HG02938 (cell line): ENCODE results near the gene POLH.
"Not testable (repeated sequence)": the region's sequence is repeated elsewhere in the genome, so short reads cannot be mapped to it uniquely, and the experiment has no call there.

Source experiments
- ATAC-seq: cut with Tn5 transposase; IDR thresholded peaks from one replicate; pipeline ENCODE4 v1.9.1; 2021; ENCODE audit warnings: mild to moderate bottlenecking, moderate library complexity; ENCODE audit not compliant: unreplicated experiment

The POLH gene

DNA sequence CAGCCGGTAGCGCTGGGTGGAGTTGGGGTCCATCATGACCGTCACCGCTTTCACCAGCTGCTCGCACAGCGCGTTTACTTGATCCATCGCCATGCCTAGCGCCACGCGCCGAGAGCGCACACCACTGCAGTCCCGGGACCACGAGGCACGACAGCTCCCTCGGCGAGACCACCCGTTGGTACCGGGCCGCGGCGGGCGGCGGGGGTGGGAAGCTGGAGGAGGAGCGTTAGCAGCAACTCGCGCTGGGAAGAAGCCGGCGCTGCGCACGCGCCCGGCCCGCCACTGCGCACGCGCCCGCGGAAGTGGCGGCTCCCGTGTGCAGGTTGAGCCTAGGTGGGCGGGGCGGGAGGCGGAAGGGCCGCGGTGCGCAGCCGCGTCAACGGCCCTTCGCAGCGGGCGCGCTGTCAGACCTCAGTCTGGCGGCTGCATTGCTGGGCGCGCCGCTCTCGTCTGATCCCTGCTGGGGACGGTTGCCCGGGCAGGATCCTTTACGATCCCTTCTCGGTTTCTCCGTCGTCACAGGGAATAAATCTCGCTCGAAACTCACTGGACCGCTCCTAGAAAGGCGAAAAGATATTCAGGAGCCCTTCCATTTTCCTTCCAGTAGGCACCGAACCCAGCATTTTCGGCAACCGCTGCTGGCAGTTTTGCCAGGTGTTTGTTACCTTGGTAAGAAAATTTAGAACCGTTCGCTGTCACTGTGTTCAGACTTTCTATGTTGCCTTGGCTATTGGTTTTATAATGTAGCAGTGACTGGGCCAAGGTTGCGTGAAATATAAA, at the start of gene POLH, which contains the start of gene XPO5:
Gene POLH (plus strand): TSS at position 414 of the 780 bp plus-strand sequence. CDS start 6,135 bp downstream, outside the sequence.
Gene XPO5 (minus strand): TSS at position 267 of the 780 bp plus-strand sequence. CDS start 174 bp downstream, at position 93.
- peak; percentile 71 for ATAC-seq

DNA sequence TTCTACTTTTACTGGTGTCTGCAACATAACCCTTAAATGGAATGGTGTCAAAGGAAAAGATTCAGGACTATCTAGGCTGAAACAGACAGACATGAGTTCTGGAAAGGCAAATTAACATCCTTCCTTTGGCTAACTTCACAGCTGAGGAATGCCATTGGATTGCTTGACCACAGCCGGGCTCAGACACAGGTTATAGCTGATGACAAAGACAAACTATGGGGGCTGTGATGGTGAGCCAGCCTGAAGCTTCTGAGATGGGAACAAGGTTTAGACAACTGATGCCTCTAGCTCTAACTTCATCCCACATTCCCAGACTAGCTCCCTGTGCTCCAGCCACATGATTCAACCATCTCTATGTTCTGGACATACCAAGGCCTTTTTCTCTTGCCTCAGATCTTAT, 43.8 kb upstream of the POLH start:
- ATAC-seq: no peak

DNA sequence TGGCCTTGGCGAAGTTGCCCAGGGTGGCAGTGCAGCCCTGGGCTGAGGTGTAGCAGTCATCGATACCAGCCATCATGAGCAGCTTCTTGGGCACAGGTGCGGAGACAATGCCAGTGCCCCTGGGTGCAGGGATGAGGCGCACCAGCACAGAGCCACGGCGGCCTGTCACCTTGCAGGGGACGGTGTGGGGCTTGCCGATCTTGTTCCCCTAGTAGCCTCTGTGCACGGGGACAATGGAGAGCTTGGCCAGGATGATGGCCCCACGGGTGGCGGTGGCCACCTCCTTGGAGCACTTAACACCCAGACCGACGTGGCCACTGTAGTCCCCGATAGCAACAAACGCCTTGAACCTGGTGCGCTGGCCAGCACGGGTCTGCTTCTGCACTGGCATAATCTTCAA, 37.0 kb upstream of the POLH start:
- not testable (repeated sequence) for ATAC-seq

DNA sequence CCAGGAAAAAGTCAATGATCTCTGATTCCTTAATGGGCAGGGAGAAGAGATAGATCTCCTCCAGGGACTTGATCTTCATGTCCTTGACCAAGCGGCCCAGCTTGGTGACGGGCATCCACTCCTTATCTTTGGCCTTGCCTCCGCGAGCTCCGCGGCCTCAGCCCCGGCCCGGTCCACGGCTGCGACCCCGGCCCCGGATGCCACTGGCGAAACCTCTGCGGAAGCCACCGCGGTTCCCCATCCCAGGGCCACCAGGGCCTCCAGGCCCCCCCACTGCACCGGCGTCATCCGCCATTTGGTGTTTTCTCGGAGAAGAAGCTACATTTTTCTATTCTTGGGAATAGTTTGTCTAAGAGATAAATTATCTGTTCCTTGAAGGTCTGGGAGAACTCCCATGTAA, 36.6 kb upstream of the POLH start:
- not testable (repeated sequence) for ATAC-seq

DNA sequence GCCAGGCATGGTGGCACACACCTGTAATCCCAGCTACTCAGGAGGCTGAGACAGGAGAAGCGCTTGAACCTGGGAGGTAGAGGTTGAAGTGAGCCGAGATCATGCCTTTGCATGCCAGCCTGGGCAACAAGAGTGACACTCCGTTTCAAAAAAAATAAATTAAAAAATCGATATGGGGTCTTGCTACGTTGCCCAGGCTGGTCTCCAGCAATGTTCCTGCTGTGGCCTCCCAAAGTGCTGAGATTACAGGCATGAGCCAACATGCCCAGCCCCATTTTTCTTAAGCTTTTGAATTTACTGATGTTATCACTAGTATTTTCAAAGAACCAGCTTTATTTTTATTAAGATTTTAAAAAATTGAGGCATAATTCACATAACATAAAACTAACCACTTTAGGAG, 35.5 kb upstream of the POLH start:
- no peak for ATAC-seq

DNA sequence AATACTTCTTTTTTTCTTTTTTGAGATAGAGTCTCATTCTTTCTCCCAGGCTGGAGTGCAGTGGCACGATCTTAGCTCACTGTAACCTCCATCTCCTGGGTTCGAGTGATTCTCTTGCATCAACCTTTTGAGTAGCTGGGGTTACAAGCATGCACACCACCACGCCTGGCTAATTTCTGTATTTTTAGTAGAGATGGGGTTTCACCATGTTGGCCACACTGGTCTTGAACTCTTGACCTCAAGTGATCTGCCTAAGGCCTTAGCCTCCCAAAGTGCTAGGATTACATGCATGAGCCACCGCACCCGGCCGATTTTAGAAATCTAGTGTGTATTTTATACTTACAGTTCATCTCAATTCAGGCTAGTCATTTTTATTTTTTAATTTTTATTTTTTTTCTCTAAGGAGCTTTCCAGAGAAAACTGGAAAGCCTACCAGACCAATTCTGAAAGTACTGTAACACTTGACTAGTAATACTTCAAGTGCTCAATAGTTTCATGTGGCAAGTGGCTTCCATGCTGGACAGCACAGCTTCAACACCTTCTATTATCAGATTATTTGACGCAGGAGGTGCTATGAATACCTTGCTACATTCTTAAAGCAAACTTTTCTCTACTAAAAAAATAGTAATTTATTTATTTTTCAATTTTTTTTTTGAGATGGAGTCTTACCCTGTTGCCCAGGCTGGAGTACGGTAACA, 34.1 kb upstream of the POLH start:
- no peak for ATAC-seq

DNA sequence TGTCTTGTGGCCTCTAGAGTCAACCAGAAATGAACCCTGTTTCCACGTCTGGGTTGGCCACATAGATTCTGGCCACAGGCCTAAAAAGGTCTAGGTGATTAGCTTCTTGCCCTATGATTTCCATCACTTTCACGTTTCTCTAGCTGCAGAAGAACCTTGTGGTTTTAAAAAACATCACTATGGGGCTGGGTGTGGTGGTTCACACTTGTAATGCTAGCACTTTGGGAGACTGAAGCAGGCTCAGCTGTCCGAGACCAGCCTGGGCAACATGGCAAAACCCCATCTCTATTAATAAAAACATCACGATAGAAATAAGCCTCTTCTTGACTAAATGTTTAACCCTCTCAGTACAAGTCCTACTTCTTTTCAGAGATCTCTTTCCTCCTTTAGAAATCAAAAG, 31.5 kb upstream of the POLH start:
- no peak for ATAC-seq

DNA sequence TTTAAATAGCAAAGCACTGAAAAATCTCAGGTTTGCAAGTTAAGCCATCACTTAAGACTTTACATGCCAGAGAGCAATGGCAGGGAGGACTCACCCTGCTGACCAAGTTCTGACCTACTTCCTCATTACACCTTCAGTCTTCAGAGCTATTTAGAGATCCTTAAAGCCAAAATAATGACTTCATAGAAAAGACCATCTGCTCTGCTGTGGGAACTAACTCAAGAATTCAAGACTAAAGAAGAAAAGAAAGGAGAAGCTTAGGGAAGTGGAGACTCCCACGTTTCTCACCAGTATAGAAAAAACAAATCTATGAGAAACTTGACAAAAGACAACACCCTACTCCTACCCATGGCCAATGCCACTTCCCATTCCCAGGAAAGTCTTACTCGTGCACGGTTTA, 28.8 kb upstream of the POLH start:
- ATAC-seq: no peak

DNA sequence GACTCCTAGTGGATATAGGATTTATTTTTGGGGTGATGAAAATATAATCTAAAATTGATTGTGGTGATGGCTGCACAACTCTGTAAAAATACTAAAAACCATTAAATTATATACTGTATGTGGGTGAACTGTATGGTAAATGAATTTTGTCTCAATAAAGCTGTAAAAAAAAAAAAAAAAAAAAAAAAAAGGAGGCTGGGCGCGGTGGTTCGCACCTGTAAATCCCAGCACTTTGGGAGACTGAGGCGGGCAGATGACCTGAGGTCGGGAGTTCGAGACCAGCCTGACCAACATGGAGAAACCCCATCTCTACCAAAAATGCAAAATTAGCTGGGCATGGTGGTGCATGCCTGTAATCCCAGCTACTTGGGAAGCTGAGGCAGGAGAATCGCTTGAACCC, 18.4 kb upstream of the POLH start:
- ATAC-seq: not testable (repeated sequence)

DNA sequence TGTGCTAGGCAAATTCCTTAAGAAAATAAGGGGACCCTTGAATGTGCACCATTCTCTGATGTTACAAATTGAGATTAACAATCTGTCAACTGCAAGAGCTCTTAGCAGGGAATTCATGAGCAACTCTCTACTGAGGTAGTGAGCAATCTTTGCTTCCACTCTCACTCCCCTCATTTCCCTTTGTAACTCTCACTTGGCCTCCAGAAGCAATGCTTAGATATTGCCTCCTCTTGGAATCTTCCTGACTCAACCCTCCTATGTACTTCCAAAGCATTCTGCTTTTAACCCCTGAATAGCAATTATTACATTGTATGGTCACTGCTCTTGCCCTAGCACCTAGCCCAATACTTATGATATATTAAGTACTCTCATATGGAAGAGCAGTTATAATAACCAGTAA, 16.7 kb upstream of the POLH start:
- ATAC-seq: no peak

DNA sequence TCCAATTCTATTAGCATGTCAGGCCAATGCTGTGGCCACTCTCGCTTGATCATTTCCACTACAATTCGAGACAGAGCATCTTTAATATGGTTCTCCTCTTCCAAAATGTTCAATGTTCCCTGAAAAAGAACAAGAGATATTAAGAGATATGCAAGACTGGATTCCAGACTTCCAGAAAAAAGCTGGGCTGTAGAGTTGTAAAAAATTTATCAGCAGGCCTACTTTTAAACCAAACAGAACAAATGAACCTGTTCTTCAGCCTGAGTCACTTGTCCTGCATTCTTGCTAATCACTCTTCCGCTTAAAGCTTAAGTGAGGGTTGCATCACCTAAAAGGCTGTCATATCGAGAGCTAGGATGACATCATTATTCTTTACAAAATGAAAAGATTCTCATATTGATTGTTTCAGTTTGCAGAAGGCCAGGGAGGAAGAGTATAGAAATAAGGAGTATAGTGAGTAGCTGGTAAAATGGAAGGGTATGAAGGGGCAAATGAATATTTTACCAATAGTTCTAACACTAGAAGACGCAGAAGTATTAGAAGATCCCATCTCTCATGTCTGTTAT, 5.0 kb upstream of the POLH start:
- no peak for ATAC-seq

DNA sequence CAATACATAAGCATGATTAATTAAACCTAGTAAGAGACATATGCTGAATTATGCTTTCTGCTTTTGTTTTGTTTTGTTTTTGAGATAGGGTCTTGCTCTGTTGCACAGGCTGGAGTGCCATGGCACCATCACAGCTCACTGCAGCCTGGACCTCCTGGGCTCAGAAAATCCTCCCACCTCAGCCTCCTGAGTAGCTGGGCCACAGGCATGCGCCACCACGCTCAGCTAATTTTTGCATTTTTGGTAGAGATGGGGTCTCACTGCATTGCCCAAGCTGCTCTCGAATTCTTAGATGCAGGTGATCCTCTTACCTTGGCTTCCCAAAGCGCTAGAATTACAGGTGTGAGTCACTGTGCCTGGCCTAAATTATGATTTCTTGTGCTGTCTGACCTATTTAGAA, 4.0 kb upstream of the POLH start:
- ATAC-seq: no peak

DNA sequence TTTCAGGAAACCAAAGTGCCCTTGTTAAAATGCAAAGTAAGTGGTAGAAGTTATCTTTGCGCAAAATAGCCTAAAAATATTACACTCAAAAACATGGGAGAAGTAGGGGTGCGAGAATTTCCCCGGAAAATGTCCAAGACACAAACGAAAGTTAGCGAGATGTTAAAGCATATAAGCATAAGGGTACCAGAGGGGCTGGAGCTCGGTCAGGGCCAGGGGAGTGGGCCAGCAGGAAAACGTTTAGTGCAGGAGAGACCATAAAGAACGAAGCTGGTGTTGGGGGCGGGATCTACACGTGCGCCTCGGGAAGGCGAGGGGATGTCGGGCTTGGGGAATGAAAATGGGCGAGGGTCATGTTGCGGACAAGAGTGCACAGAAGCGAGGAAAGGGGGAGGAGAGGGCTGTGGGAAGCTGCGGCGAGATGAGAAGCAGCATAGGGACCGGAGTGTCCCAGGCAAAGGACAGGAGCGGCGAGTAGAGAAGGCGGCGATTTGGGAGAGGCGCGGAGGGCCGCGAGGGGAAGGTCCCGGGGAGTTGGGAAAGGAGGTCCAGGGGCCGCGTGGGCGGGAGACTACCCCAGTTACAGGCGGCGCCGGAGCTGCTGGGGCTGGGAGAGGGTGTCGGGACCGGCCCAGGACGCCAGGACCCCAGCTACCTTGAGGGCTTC, 747 bp upstream of the POLH start:
- ATAC-seq: peak; percentile 9

DNA sequence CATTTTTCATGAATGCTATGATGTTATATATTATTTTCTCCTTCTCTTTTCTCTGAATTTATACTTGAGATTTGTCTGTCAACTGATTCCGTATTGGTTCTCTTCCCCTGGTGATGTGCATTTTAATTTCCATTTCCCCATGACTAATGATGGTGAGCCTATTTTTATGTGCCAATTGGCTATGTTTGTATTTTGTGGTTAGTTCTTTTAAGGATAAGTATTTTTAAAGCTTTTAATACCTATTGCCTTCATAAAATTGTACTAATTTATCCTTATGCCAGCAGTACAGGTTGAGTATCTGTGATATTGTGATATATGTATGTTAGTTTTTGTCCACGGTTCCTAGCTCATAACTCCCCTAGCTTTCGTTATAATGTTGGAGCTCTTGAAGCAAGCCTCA, 2.8 kb downstream of the POLH start:
- ATAC-seq: no peak

DNA sequence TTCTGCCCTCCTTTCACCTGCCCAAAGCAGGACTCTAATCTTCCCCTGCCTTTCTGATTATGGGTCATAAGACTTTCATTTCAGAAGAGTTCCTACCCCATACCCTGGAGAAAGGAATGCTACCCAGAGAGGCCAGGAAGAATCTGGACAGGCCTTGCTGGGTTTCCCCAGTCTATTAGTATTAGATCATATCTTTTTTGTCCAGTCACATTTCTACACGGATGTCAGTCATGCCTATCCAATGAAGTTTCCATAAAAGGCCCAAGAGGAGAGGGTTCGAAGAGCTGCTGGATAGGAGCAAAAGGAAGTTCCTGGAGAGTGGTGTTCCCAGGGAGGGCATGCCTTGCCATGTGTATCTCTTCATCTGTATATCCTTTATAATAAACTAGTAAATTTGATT, 3.2 kb downstream of the POLH start:
- no peak for ATAC-seq

DNA sequence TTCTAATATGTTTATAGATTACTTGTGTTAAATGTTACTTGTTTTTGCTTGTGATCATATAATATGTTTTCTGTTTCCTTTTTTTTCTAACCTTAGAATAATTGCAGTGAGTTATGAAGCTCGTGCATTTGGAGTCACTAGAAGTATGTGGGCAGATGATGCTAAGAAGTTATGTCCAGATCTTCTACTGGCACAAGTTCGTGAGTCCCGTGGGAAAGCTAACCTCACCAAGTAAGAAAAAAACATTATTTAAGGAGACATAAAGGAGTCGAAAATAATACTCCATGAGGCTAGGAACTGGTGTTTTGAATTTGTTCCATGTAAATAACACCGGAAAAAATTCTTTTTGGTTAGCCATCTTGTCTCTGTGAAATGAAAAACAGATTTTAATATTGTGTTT, 6.9 kb downstream of the POLH start:
- no peak for ATAC-seq

DNA sequence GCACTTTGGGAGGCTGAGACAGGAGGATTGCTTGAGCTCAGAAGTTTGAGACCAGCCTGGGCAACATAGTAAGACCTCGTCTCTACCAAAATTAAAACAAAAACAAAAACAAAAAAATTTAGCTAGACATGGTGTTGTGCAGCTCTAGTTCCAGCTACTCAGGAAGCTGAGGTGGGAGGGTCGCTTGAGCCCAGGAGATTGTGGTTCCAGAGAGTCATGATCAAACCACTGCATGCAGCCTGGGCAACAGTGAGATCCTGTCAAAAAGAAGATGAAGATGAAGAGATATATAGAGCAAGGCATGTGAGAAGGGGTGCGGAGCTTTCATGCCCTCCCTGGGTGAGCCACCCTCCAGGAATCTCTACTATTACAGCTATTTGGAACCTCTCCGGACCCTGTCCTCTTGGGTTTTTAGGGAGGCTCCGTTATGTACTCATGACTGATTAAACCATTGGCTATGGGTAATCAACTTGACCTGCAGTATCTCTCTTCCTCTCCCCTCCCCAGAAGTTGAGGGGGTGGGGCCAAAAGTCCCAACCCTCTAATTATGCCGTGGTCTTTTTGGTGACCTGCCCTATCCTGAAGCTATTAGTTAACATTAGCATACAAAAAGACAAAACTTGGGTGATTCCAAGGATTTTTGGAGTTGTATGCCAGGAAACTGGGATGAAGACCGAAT, 9.0 kb downstream of the POLH start:
- ATAC-seq: no peak

DNA sequence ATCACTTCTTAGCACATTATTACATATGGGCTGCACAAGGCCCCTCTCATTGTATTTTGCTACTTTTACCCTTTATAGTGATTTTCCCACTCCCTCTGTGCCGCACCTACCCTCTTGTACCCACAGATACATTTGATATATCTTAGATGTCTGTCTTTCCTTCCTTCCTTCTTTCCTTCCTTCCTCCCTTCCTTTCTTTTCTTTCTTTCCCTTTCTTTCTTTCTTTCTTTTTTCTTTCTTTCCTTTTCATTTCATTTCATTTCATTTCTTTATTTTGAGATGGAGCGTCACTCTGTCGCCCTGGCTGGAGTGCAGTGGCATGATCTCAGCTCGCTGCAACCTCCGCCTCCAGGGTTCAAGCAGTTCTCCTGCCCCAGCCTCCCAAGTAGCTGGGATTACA, 12.2 kb downstream of the POLH start:
- no peak for ATAC-seq

DNA sequence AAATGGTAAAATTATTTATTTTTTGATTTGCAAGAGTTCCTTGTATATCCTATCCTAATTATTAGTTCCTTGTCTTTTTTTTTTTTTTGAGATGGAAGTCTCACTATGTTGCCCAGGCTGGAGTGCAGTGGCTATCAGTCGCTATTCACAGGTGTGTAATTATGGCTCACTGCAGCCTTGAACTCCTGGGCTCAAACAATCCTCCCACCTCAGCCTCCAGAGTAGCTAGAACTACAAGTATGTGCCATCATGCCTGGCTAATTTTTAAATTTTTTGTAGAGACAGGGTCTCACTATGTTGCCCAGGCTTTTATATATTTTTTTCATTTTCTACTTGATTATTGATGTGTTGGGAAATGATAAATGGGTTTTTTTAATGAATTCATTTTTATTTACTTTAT, 13.6 kb downstream of the POLH start:
- not testable (repeated sequence) for ATAC-seq

DNA sequence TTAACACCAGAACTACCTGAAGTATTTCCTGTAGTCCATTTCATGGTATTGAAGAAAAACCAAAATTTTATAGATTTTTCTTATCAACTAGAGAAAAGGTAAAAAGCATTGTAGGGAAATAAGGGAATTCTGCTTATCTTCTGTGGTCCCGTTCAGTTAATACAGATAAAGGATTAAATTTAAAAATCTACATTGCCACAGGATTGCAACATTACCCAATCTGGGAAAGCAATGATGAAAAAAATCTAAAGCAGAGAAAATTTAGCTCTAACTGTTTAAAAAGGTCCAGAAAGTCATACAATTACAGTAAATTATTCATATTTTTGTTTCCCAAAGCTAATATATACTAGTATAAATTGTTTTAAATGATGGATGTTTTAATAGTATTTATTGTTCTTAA, 18.0 kb downstream of the POLH start:
- ATAC-seq: no peak

DNA sequence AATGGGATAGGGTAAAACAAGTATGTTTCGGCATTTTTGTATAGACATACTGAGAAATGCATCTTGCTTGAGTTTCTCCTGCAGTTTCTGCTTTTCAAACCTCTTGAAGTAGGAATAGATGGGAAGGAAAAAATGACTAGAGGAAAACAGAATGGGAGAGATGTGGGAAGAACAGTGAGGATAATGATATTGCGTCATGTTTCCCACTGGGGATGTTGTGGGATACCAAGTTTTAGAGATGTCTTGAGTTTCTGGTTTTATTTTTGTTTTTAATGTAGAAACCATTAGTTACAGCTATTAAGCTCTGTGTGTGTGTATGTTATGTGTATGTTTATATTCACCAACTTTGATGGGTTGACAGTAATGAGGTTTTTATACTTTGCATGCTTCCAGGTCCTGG, 24.6 kb downstream of the POLH start:
- no peak for ATAC-seq
